ENCODE measurements around the gene NEU4.
"Not testable (repeated sequence)": the region's sequence is repeated elsewhere in the genome, so short reads cannot be mapped to it uniquely, and the experiment has no call there.

Gene NEU4

DNA sequence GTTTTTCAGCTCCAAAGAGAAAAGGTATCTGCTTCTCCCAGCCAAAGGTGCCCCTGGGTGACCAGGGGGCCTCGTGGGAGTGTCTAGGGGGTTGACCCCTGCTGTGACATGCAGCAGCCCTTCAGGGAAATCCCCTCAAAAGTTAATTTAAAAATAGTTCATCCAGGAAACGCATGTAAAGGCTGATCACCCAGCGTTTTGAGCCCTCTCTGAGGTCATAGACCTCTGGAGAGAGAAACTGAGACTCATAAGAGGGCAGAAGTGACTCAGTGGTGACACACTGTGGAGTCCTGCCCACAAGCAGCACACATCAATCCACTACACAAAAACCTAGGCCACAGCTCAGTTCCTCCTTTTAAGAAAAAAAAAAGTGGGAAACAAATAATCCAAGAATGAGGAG, 20.4 kb upstream of the NEU4 start:
- Mint-ChIP-seq H3K9me3 (peaks cover 48% of the 10 kb centered on the region), H3K27me3 (ENCODE audit: low read depth) (peaks cover 6% of the 10 kb centered on the region), H3K27ac (no peak overlapping the region), H3K4me1 (ENCODE audit: low read depth) (peaks cover 8% of the 10 kb centered on the region), H3K4me3 (no peak overlapping the region), H3K36me3 (ENCODE audit: low read depth) (peaks cover 2% of the 10 kb centered on the region)

GRCh38 chr2:241791385-241791784, 17.6 kb upstream of the NEU4 start:
- H3K4me1 Mint-ChIP-seq (ENCODE audit: low read depth); H3K4me3 Mint-ChIP-seq; H3K27me3 Mint-ChIP-seq (ENCODE audit: low read depth); H3K27ac Mint-ChIP-seq; H3K36me3 Mint-ChIP-seq (ENCODE audit: low read depth): not testable (repeated sequence)
- H3K9me3 Mint-ChIP-seq: peaks cover 45% of the 10 kb centered on the region

DNA sequence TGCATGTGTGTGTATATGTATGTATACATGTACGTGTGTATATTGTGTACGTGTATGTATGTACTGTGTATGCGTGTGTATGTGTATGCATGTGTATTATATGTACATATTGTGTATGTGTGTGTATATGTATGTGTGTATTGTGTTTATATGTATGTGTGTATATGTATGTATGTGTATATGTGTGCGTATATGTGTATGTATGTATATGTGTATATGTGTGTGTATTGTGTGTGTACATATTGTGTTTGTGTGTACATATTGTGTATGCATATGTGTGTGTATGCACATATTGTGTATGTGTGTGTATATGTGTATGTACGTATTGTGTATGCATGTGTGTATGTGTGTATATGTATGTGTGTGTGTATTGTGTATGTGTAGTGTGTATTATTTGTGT, 15.6 kb upstream of the NEU4 start:
- peaks cover 3% of the 10 kb centered on the region for H3K4me1 Mint-ChIP-seq (ENCODE audit: low read depth)
- no peak overlapping the region for H3K4me3 Mint-ChIP-seq
- H3K27me3 Mint-ChIP-seq (ENCODE audit: low read depth): peaks cover under 1% of the 10 kb centered on the region
- no peak overlapping the region for H3K27ac Mint-ChIP-seq
- H3K9me3 Mint-ChIP-seq: peaks cover 27% of the 10 kb centered on the region
- H3K36me3 Mint-ChIP-seq (ENCODE audit: low read depth): peaks cover 2% of the 10 kb centered on the region

DNA sequence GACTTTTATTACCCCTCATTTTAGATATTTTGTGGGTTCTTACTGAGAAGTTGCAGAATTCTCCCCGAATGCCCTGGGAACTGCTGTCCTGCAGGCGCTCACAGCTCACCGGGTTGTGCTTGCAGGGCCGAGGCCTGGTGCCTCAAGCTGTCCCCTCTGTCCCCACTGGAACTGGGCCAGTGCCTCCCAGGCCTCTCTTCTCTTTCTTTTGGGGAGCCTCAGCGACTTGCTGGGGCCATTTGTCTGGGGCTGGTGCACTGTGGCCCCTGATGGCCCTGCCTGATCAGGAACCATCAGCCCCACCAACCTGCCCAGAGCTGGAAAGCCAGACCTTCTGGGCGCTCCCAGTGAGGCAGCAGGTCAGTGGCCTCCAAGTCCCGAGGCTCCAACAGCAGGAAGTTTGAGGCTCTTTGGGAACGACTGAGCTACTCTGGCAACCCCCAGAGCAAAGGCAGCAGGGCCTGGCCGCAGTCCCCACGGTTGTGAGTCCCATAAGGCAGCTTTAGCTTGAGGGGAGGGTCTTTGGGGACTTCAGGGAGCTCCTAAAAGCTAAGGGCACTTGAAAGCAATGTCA, 14.7 kb upstream of the NEU4 start:
- Mint-ChIP-seq H3K4me1 (ENCODE audit: low read depth) (no peaks in the 10 kb centered on the region), H3K4me3 (no peak overlapping the region), H3K36me3 (ENCODE audit: low read depth) (no peaks in the 10 kb centered on the region), H3K27ac (no peak overlapping the region), H3K27me3 (ENCODE audit: low read depth) (no peaks in the 10 kb centered on the region), H3K9me3 (peaks cover 18% of the 10 kb centered on the region)

DNA sequence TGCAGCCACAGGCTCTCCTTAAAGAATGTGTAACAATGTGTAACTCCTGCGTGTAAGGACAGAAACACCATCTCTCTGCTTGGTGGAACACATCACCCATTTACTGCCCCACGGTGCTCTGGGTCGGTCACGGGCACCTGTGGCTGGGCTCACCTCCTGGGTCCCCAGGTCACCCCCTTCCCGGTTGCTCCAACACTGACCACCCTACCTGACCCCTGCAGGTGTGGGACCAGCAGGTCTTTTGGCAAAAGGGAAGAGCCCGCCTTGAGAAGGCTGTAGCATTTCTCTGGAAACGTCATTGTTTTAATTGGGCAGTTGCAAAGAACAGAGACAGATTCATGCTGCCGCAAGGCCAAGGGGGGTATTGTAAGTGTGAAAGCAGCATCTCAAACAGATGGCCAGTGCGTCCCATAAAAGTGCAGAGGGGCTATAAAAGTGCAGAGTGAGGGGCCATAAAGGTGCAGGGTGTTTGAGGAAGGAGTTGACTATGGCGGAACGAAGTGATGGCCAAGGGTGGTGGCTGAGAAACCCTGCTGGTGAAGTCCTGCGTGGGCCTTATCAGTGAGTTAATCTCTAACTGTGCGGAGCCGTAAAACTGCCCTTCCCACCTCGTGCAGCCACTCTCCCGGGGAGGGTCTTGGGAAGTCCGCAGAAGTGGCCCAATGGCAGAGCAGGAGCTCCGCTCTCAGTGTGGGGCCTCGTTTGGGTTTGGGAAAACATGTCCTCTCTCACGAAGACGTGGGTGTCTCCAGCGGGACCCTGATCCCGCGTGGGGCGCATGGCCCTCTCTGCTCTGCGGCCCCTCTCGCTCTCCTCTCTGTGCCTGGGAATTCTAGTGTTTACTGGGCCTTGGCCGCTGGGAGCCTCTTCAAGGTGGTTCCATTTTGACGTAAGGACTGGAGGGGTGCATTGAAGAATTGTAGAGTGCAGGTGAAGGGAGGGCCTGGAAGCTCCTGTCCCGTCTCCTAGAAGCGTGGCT, 13.7 kb upstream of the NEU4 start:
- H3K4me1 Mint-ChIP-seq (ENCODE audit: low read depth): no peaks in the 10 kb centered on the region
- H3K4me3 Mint-ChIP-seq: no peak overlapping the region

GRCh38 chr2:241796209-241796608, 12.8 kb upstream of the NEU4 start:
- Mint-ChIP-seq H3K27me3 (ENCODE audit: low read depth) (no peaks in the 10 kb centered on the region), H3K4me3 (no peak overlapping the region), H3K4me1 (ENCODE audit: low read depth) (no peaks in the 10 kb centered on the region)

More for the DNA sequence above, 13.7 kb upstream of the NEU4 start:
- Mint-ChIP-seq H3K36me3 (ENCODE audit: low read depth) (no peaks in the 10 kb centered on the region), H3K27ac (no peak overlapping the region), H3K9me3 (peaks cover 12% of the 10 kb centered on the region), H3K27me3 (ENCODE audit: low read depth) (no peaks in the 10 kb centered on the region)

DNA sequence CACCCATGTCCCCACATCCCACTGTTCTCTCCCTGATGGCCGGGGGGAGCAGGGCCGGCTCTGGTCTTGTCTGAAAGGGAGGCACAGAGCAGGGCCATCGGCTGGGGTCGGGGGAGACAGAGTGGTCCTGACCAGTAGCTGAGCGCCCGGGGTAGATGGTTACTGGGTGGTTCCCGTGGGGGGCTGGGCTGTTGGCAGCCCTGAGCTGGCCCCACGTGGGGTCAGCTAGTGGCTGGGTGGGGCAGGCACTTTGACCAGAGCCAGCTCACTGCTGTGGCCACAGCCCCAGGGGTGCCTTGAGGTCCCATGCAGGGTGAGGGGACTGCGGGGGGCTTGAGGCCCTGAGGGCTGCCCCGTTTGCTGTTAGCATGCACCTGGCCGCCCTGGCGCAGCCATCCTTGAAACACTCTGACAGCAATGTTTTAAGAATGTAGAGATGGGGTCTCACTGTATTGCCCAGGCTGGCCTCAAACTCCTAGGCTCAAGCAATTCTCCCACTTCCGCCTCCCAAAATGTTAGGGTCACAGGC, 12.3 kb upstream of the NEU4 start:
- H3K36me3 Mint-ChIP-seq (ENCODE audit: low read depth): no peaks in the 10 kb centered on the region
- H3K4me3 Mint-ChIP-seq: no peak overlapping the region
- H3K4me1 Mint-ChIP-seq (ENCODE audit: low read depth): no peaks in the 10 kb centered on the region
- H3K9me3 Mint-ChIP-seq: peaks cover 3% of the 10 kb centered on the region
- no peak overlapping the region for H3K27ac Mint-ChIP-seq
- no peaks in the 10 kb centered on the region for H3K27me3 Mint-ChIP-seq (ENCODE audit: low read depth)

More at GRCh38 chr2:241796209-241796608, 12.8 kb upstream of the NEU4 start:
- Mint-ChIP-seq H3K36me3 (ENCODE audit: low read depth) (no peaks in the 10 kb centered on the region), H3K9me3 (peaks cover 3% of the 10 kb centered on the region), H3K27ac (no peak overlapping the region)

GRCh38 chr2:241797441-241798080, 11.4 kb upstream of the NEU4 start:
- no peaks in the 10 kb centered on the region for H3K4me1 Mint-ChIP-seq (ENCODE audit: low read depth)
- H3K36me3 Mint-ChIP-seq (ENCODE audit: low read depth): no peaks in the 10 kb centered on the region
- peaks cover 3% of the 10 kb centered on the region for H3K9me3 Mint-ChIP-seq
- H3K27ac Mint-ChIP-seq: no peak overlapping the region
- no peaks in the 10 kb centered on the region for H3K27me3 Mint-ChIP-seq (ENCODE audit: low read depth)
- H3K4me3 Mint-ChIP-seq: no peak overlapping the region

DNA sequence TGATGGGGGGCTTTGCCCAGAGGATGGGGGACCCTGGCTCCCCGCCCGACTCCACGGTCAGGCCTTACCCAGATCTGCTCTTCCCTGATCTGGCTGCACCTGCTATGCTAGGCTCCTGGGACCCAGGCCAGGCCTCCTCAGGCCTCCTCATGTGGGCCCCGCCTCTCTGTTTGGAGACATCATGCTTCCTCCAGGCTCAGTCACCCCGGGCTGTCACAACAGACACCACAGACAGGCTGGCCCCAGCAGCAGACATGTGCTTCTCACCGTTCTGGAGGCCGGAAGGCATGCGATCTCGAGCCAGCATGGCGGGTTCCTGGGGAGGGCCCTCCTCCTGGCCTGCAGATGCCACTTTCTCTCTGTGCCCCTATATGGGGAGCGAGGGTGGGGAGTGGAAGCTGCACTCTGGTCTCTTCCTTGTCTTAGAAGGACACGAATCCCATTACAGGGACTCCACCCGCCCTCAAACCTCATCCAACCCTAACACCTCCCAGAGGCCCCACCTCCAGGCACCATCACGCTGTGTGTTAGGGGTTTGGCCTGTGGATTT, 10.8 kb upstream of the NEU4 start:
- Mint-ChIP-seq H3K27me3 (ENCODE audit: low read depth) (no peaks in the 10 kb centered on the region), H3K36me3 (ENCODE audit: low read depth) (no peaks in the 10 kb centered on the region), H3K4me3 (no peak overlapping the region), H3K4me1 (ENCODE audit: low read depth) (no peaks in the 10 kb centered on the region), H3K9me3 (peaks cover 3% of the 10 kb centered on the region), H3K27ac (no peak overlapping the region)

DNA sequence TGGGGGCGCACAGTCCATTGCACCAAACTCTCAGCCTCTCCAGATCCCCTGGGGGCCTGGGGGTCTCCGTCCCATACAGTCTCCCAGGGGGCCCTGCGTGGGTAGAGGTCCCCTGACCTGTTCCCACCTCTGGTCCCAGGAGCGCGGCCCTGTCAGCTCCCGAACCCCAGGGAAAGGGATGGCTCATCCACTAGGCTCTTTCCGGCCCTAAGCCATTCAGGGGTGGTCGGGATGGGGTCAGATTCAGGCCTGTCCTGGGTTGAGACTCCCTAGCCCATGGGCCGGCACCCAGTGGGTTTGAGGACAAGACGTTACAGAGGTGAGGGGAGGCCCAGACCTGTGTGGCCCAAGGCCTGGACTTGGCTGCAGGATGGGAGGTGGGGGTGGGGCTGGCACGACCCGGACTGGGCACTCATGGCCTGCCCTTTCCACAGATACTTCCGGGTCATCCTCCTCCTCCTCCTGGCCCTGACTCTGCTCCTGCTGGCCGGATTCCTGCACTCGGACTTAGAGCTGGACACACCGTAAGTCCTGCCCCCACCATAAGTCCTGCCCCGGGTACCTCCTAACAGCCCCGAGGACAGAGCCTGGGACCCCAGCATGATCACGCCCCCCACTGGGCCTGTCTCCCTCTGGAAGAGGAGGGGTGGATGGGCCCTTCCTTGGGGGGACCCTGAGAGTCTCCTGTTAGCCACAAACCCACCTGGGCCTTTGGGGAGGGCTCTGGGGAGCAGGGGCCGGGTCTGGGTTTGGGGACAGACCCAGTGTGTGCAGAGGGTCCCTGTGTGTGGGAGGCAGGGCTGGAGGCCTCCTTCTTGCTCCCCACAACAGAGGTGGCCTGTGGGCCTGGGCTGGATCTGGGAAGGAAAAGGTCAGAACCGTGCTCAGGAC, 10.1 kb upstream of the NEU4 start:
- Mint-ChIP-seq H3K27me3 (ENCODE audit: low read depth) (no peaks in the 10 kb centered on the region), H3K4me1 (ENCODE audit: low read depth) (peaks cover 3% of the 10 kb centered on the region), H3K9me3 (no peaks in the 10 kb centered on the region), H3K27ac (no peak overlapping the region), H3K36me3 (ENCODE audit: low read depth) (no peaks in the 10 kb centered on the region), H3K4me3 (no peak overlapping the region)

- no peaks in the 10 kb centered on the region for H3K36me3 Mint-ChIP-seq (ENCODE audit: low read depth)
- H3K4me1 Mint-ChIP-seq (ENCODE audit: low read depth): peaks cover 4% of the 10 kb centered on the region
- no peaks in the 10 kb centered on the region for H3K9me3 Mint-ChIP-seq
- H3K27me3 Mint-ChIP-seq (ENCODE audit: low read depth): no peaks in the 10 kb centered on the region
- H3K4me3 Mint-ChIP-seq: no peak overlapping the region
- H3K27ac Mint-ChIP-seq: no peak overlapping the region
These were observed 9.3 kb upstream of the NEU4 start for GRCh38 chr2:241799522-241800197.

DNA sequence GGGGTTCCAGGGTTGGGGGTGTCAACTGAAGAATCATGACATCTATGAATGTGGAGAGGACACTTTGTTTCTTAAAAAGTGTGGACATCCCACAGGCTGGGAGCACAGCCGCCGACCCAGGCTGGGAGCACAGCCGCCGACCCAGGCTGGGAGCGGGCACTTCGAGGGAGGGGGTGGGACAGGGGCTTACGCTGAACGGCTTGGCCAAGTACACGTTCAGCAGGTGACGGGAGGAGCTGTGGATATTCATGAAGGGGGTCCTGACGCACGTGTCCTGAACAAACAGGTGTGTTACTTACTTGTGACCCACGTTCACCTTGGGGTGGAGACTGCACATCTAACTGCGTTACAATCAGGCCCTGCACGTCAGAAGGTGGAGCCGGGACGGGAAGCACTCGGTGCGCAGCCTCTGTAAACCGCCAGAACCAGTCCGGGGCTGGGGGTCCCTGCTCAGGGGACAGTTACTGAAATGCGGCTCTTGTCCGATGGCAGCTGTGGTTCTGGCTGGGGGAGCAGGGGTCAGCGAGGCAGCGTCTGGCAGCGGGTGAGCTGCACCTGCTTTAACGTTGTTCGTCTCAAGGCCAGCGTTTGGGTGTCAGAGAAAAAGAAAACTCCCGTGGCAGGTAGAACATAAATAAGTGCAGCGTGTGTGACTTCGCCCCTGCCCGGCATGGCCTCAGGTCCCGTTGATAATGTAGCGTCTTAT, 8.6 kb upstream of the NEU4 start:
- not testable (repeated sequence) for H3K27me3 Mint-ChIP-seq (ENCODE audit: low read depth); H3K4me3 Mint-ChIP-seq; H3K9me3 Mint-ChIP-seq; H3K4me1 Mint-ChIP-seq (ENCODE audit: low read depth); H3K27ac Mint-ChIP-seq; H3K36me3 Mint-ChIP-seq (ENCODE audit: low read depth)
